ENCODE data around the gene PPP1CA. TPM values are rescaled to one million over a fixed set of nuclear protein-coding genes. Genes with fewer than 3 reads are reported as not detected.
A peak's percentile ranks its signal among the peaks of the same experiment; 100 is the strongest.

PPP1CA gene
- total and polyA plus RNA-seq, 4 donors: 61.7 to 92.0 (median 72.2) TPM

DNA sequence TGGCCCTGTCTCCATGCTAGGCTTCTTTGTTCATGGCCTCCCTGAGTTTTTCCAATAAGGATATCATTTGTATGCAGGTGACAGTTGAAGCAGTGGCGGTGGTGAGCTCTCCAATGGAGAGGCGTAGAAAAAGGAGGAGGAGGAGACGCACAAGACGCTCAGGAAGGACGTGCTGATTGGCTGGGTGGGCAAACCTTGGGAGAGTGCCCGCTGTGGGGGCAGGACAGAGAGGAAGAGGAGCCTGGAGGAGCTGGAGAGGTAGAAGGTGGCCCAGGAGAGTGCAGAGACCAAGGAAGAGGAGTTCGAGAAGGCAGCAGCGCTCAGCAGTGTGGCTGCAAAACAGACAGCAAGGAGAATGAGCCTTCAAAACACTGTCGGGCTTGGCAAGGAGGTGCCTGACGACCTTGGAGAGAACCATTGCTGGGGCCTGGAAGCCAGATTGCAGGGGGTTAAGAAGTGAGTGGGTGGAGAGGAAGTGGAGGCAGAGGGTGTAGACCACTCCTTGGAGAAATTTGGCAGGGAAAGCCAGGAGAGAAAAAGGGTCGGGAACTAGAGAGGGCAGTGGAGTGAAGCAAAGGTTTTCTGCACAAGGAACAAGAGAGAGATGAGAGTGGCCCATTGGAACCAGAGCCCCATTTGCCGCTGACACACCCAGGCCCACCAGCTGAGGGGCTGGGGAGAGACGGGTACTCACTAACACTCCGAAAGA is 35.8 kb downstream of the PPP1CA start:
- no peak for ATAC-seq (ENCODE audit: low FRiP score)
- no peaks in the 10 kb centered on the region for H3K4me1 ChIP-seq (ENCODE audit: control insufficient read depth in 1 of 2, insufficient read depth in 2 of 2, low read length in 2 of 2)
- intact Hi-C loops (cut with DNase I): no loop called here

DNA sequence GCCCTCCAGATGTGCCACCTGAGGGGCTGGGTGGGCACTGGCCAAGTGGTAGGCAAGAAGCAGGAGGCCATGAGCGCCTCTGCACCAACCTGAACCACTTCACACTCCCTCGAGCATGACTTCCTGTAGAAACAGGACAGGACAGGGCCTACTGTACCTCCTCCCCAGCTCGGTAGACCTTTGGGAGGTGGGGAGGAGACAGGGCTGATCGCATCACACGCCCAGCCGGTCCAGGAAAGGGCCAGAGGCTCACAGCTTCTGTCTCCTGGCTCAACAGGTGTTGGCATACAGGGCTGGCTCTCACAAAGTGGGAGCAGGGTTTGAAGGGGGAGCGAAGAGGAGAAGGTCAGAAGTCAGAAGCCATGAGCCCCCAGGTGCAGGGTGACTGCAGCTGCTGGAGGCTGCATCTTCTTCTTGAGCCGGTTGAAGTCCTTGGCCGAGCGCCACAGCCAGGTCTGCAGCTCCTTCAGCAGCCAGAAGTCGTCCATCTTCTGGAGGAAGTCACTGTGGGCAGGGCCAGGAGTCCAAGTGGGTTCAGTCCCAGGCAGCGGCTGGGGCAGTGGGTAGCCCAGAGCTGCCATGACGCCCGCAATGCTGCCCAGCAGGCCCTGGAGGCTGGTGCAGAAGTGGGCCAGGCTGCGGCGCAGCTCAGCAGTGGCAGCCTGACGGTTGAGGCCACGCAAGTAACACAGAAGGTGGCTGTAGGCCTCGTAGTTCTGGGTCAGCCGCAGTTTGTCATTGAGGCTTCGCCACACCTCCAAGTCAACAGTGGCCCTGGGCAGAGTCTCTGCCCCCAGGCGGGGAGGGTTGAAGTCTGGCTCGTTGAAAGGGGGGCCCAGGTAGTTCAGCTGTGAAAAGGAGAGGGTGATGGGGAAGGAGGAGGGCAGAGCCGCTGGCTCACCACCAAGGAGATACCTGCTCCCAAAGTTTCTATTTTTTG is 36.6 kb downstream of the PPP1CA start:
- Histone ChIP-seq H3K4me1 (ENCODE audit: control insufficient read depth in 1 of 2, insufficient read depth in 2 of 2, low read length in 2 of 2) (no peaks in the 10 kb centered on the region), H3K9me3 (ENCODE audit: control insufficient read depth, low read length) (no peaks in the 10 kb centered on the region), H3K4me3 (ENCODE audit: low read length in 2 of 2) (no peak overlapping the region), H3K36me3 (ENCODE audit: control insufficient read depth in 1 of 2, insufficient read depth in 2 of 2, low read length in 1 of 2) (no peaks in the 10 kb centered on the region), H3K27ac (ENCODE audit: low read depth in 1 of 2, low read length in 2 of 2) (no peak overlapping the region), H3K27me3 (ENCODE audit: control insufficient read depth in 1 of 2, insufficient read depth in 2 of 2, low read length in 1 of 2) (no peaks in the 10 kb centered on the region)
- ATAC-seq (ENCODE audit: low FRiP score): no peak
- intact Hi-C loops (cut with DNase I): no loop called here
- DNase-seq: no peak
- 86 to 89% methylated on average over 24 of the region's 24 CpGs for WGBS, 2 donors

More for the DNA sequence above, 35.8 kb downstream of the PPP1CA start:
- H3K27me3 ChIP-seq (ENCODE audit: control insufficient read depth in 1 of 2, insufficient read depth in 2 of 2, low read length in 1 of 2): no peaks in the 10 kb centered on the region
- H3K4me3 ChIP-seq (ENCODE audit: low read length in 2 of 2): no peak overlapping the region
- WGBS, 2 donors: 79 to 81% methylated on average over 14 of the region's 14 CpGs
- H3K36me3 ChIP-seq (ENCODE audit: control insufficient read depth in 1 of 2, insufficient read depth in 2 of 2, low read length in 1 of 2): no peaks in the 10 kb centered on the region
- no peak overlapping the region for H3K27ac ChIP-seq (ENCODE audit: low read depth in 1 of 2, low read length in 2 of 2)
- DNase-seq: no peak
- H3K9me3 ChIP-seq (ENCODE audit: control insufficient read depth, low read length): no peaks in the 10 kb centered on the region

GRCh38 chr11:67364169-67364568 is 37.5 kb downstream of the PPP1CA start:
- H3K36me3 ChIP-seq (ENCODE audit: control insufficient read depth in 1 of 2, insufficient read depth in 2 of 2, low read length in 1 of 2): no peaks in the 10 kb centered on the region
- WGBS, 2 donors: 92 to 98% methylated on average over 3 of the region's 3 CpGs
- no peaks in the 10 kb centered on the region for H3K9me3 ChIP-seq (ENCODE audit: control insufficient read depth, low read length)
- H3K4me1 ChIP-seq (ENCODE audit: control insufficient read depth in 1 of 2, insufficient read depth in 2 of 2, low read length in 2 of 2): no peaks in the 10 kb centered on the region
- no peak overlapping the region for H3K4me3 ChIP-seq (ENCODE audit: low read length in 2 of 2)
- intact Hi-C loops (cut with DNase I): no loop called here
- no peaks in the 10 kb centered on the region for H3K27me3 ChIP-seq (ENCODE audit: control insufficient read depth in 1 of 2, insufficient read depth in 2 of 2, low read length in 1 of 2)
- no peak overlapping the region for H3K27ac ChIP-seq (ENCODE audit: low read depth in 1 of 2, low read length in 2 of 2)
- ATAC-seq (ENCODE audit: low FRiP score): no peak
- no peak for DNase-seq

DNA sequence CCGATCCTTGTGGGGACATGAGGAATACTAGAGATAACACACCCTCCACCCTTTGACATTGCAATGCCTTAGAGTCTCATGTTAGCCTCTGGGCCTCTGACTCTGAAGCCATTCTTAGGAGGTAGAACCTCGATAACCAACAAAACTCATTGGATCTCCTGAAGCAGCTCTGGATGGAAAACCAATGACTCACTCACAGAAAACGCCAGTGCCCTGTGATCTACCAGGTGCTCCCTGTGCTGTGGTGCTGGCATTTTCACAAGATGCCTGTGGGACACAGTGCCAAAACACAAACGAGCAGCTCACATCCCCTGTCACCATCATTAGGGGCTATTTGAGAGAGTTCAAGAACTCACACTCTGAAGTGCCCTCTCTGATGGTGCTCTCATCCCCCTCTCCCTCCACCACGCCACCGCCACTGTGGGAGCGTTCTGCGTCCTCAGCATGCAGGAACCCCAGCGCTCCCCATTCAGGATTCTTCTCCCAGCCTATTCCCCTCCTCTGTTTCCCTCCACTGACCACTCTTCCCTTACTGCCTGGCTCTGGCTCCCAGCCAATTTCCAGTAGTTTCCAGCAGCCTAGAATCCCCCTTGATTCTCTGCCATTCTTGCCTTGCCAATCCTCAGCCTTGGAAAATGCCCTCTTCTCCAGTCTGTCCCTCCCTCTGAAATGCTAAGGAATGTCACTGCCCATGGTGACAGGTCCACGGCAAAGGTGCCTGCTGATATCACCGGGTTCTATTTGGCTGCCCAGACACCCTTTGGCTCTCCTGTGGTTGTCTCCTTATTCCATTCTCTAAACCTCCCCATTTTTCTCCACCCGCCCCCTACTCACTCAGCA is 43.6 kb downstream of the PPP1CA start:
- 81 to 82% methylated on average over 12 of the region's 12 CpGs for WGBS, 2 donors
- Histone ChIP-seq H3K4me3 (ENCODE audit: low read length in 2 of 2) (no peak overlapping the region), H3K27me3 (ENCODE audit: control insufficient read depth in 1 of 2, insufficient read depth in 2 of 2, low read length in 1 of 2) (no peaks in the 10 kb centered on the region), H3K36me3 (ENCODE audit: control insufficient read depth in 1 of 2, insufficient read depth in 2 of 2, low read length in 1 of 2) (no peaks in the 10 kb centered on the region), H3K27ac (ENCODE audit: low read depth in 1 of 2, low read length in 2 of 2) (no peak overlapping the region), H3K9me3 (ENCODE audit: control insufficient read depth, low read length) (no peaks in the 10 kb centered on the region), H3K4me1 (ENCODE audit: control insufficient read depth in 1 of 2, insufficient read depth in 2 of 2, low read length in 2 of 2) (peaks cover 5 to 6% of the 10 kb centered on the region in 2 donors)
- peak in 1 of 2 donors; percentile 38 for DNase-seq
- intact Hi-C loops (cut with DNase I): loop anchor here (2.0 kb wide), 1 partner anchor 25 kb away; no protein-coding TSS in a partner anchor
- no peak for ATAC-seq (ENCODE audit: low FRiP score)

DNA sequence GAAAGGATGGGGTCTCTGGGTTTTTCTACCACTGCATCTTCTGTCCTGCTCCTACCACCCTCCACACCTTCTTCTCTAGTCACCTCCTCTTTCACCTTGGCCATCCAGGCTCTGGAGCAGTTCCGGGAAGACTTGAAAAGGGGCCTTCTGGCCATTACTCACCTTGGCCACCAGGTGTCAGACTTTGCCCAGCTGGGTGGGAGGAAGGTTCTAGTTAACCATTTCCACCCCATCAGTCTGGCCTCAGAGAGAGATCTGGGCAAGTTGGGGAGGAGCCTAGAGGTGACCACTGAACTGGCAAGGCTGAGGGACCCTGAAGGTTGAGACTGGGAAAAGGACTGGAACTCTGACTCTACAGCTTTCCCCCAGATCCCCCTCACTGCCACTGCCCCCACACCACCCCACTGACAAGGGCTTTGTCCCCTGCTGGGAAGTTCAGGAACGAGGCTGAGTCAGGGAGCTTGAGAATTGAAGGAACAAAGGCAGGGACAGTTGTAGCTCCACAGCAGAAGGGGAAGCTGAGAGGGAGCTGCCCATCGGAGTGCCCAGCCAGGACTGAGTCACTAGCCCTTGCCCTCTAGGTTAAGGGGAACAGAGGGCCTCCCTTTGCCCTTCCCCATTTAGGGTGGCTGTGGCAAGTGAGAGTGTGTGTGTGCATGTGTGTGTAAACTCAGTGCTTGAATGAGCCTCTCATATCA is 44.6 kb downstream of the PPP1CA start:
- ATAC-seq (ENCODE audit: low FRiP score) (peak; percentile 26), DNase-seq (peak in 1 of 2 donors; percentile 88)
- no peaks in the 10 kb centered on the region for H3K9me3 ChIP-seq (ENCODE audit: control insufficient read depth, low read length)
- H3K4me3 ChIP-seq (ENCODE audit: low read length in 2 of 2): no peak overlapping the region
- no peaks in the 10 kb centered on the region for H3K36me3 ChIP-seq (ENCODE audit: control insufficient read depth in 1 of 2, insufficient read depth in 2 of 2, low read length in 1 of 2)
- no peaks in the 10 kb centered on the region for H3K27me3 ChIP-seq (ENCODE audit: control insufficient read depth in 1 of 2, insufficient read depth in 2 of 2, low read length in 1 of 2)
- 28 to 29% methylated on average over 3 of the region's 3 CpGs for WGBS, 2 donors
- intact Hi-C loops (cut with DNase I): loop anchor here (2.0 kb wide), 1 partner anchor 26 kb away; no protein-coding TSS in a partner anchor
- H3K27ac ChIP-seq (ENCODE audit: low read depth in 1 of 2, low read length in 2 of 2): peak overlapping the region in 1 of 2 donors; percentile 92
- H3K4me1 ChIP-seq (ENCODE audit: control insufficient read depth in 1 of 2, insufficient read depth in 2 of 2, low read length in 2 of 2): peaks cover 5 to 6% of the 10 kb centered on the region in 2 donors

- H3K9me3 ChIP-seq (ENCODE audit: control insufficient read depth, low read length): no peaks in the 10 kb centered on the region
- ATAC-seq (ENCODE audit: low FRiP score): no peak
- DNase-seq: no peak
- no peak overlapping the region for H3K4me3 ChIP-seq (ENCODE audit: low read length in 2 of 2)
- peaks cover 6 to 8% of the 10 kb centered on the region in 2 donors for H3K4me1 ChIP-seq (ENCODE audit: control insufficient read depth in 1 of 2, insufficient read depth in 2 of 2, low read length in 2 of 2)
- H3K27ac ChIP-seq (ENCODE audit: low read depth in 1 of 2, low read length in 2 of 2): peak overlapping the region; percentile 4 to 92
- no peaks in the 10 kb centered on the region for H3K27me3 ChIP-seq (ENCODE audit: control insufficient read depth in 1 of 2, insufficient read depth in 2 of 2, low read length in 1 of 2)
- WGBS, 2 donors: 61 to 70% methylated on average over 4 of the region's 4 CpGs
- intact Hi-C loops (cut with DNase I): loop anchor here (2.0 kb wide), 1 partner anchor 26 kb away; no protein-coding TSS in a partner anchor
- no peaks in the 10 kb centered on the region for H3K36me3 ChIP-seq (ENCODE audit: control insufficient read depth in 1 of 2, insufficient read depth in 2 of 2, low read length in 1 of 2)
Measured at GRCh38 chr11:67356387-67356863, 45.2 kb downstream of the PPP1CA start.

DNA sequence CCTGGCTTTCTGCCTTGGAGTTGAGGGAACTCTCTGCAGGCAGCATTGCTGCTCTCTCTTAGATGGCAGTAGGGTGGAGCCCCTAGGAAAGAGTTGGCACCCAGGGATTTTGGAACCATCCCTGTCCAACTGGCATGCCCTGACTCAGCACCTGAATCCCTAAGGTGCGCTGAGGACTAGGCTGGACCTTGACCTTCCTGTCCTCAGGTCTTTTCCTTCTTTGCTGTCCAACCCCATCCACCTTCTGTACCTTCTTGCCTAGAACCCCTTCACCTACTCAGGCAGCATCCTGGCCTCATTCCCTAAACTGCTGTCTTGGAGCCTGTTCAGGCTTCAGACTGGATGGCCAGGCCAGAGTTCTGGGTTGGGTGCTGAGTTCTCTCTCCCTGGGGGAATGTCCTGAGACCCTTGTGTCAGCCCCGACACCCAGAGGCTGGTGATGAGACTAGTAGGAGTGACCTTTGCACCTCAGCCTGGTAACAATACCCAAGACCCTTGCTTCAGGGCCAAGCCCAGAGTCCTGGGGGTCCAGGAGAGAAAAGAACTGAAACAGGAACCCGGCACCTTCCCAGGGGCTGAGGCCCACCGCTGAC is 45.8 kb downstream of the PPP1CA start:
- 81 to 90% methylated on average over 4 of the region's 4 CpGs for WGBS, 2 donors
- DNase-seq (no peak), ATAC-seq (ENCODE audit: low FRiP score) (no peak)
- H3K36me3 ChIP-seq (ENCODE audit: control insufficient read depth in 1 of 2, insufficient read depth in 2 of 2, low read length in 1 of 2): no peaks in the 10 kb centered on the region
- H3K4me3 ChIP-seq (ENCODE audit: low read length in 2 of 2): no peak overlapping the region
- intact Hi-C loops (cut with DNase I): loop anchor here (2.0 kb wide), 2 partner anchors 17 to 27 kb away; partner anchors contain the start of gene CLCF1 (in 1 of the 2)
- H3K9me3 ChIP-seq (ENCODE audit: control insufficient read depth, low read length): no peaks in the 10 kb centered on the region
- H3K27ac ChIP-seq (ENCODE audit: low read depth in 1 of 2, low read length in 2 of 2): peak overlapping the region; percentile 10 to 92
- no peaks in the 10 kb centered on the region for H3K27me3 ChIP-seq (ENCODE audit: control insufficient read depth in 1 of 2, insufficient read depth in 2 of 2, low read length in 1 of 2)
- H3K4me1 ChIP-seq (ENCODE audit: control insufficient read depth in 1 of 2, insufficient read depth in 2 of 2, low read length in 2 of 2): peaks cover 6 to 10% of the 10 kb centered on the region in 2 donors
